ENCODE measurements around the gene PDE7B.
A peak's percentile ranks its signal among the peaks of the same experiment; 100 is the strongest.
"Not testable (repeated sequence)": the region's sequence is repeated elsewhere in the genome, so short reads cannot be mapped to it uniquely, and the experiment has no call there.

Gene PDE7B

GRCh38 chr6:136088693-136089092 is 237.2 kb downstream of the PDE7B start:
- peaks cover 2 to 3% of the 10 kb centered on the region in 2 donors for H3K36me3 Mint-ChIP-seq
- H3K27me3 Mint-ChIP-seq = no peaks in the 10 kb centered on the region
- no peak for ATAC-seq (replicated peaks)
- H3K4me1 Mint-ChIP-seq = no peaks in the 10 kb centered on the region
- H3K27ac Mint-ChIP-seq = no peak overlapping the region
- H3K4me3 Mint-ChIP-seq = no peak overlapping the region
- peaks cover 2 to 4% of the 10 kb centered on the region in 2 donors for H3K9me3 Mint-ChIP-seq
- no peak for DNase-seq

DNA sequence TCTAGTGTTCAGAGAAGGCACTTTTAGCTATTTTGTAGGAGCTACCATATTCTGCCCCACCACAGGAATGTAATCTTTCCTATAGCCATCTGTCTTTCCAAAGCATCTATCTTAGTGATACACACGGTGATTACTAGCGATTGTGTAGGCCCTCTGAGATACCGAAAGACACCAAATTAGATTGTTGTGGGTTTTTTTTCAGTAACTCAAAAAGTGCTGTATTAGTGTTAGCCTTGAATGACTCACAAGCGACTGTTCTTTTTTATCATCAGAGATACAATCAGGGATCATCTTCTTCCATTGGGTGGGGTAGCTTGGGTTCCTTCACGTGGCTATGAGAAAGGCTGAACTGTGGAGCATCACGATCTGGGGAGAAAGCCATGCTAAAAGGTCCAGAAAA is 238.4 kb downstream of the PDE7B start:
- Mint-ChIP-seq H3K9me3 (peaks cover 8 to 13% of the 10 kb centered on the region in 2 donors), H3K4me1 (no peaks in the 10 kb centered on the region), H3K4me3 (no peak overlapping the region), H3K36me3 (peaks cover 7 to 13% of the 10 kb centered on the region in 2 donors), H3K27me3 (no peaks in the 10 kb centered on the region), H3K27ac (no peak overlapping the region)
- ATAC-seq (replicated peaks) = no peak
- DNase-seq = no peak

- H3K36me3 Mint-ChIP-seq = peaks cover 7 to 13% of the 10 kb centered on the region in 2 donors
- no peaks in the 10 kb centered on the region for H3K4me1 Mint-ChIP-seq
- H3K9me3 Mint-ChIP-seq = peaks cover 8 to 13% of the 10 kb centered on the region in 2 donors
- no peak for DNase-seq
- no peak overlapping the region for H3K4me3 Mint-ChIP-seq
- H3K27ac Mint-ChIP-seq = no peak overlapping the region
- no peak for ATAC-seq (replicated peaks)
- H3K27me3 Mint-ChIP-seq = no peaks in the 10 kb centered on the region
Measured at GRCh38 chr6:136090929-136091328, 239.4 kb downstream of the PDE7B start.

DNA sequence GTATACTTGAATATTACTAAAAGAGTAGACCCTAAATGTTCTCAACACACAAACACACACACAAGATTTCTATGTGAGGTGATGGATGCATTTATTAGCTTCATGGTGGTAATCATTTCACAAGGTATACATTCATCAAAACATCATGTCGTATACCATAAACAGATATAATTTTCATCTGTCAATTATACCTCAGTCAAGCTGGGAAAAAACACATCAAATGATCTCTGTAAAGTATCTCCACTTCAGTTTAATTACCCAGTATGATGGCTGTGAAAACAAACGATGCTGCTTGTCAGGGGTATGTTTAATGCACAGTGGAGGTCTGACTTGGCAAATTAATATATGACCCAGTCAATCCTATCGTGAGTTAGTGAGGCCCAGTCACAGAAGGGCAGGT is 241.4 kb downstream of the PDE7B start:
- Mint-ChIP-seq H3K4me3 (no peak overlapping the region), H3K4me1 (no peaks in the 10 kb centered on the region), H3K27ac (no peak overlapping the region), H3K27me3 (no peaks in the 10 kb centered on the region), H3K36me3 (peaks cover 7 to 13% of the 10 kb centered on the region in 2 donors), H3K9me3 (peaks cover 8 to 13% of the 10 kb centered on the region in 2 donors)
- DNase-seq = no peak
- ATAC-seq (replicated peaks) = no peak

DNA sequence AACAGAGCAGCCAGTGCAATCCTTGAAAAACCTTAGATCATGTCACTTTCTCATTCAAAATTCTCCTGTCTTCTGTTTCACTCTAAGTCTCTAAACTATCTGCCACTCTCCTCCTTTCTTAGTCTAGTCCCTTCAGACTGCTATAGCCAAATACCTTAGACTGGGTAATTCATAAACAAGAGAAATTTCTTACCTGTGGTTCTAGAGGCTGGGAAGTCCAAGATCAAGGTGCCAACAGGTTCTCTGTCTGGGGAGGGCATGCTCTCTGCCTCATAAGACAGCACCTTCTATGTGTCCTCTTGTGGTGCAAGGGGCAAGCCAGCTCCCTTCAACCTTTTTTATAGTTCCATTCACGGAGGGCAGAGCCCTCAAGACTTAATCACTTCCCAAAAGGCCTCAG is 242.3 kb downstream of the PDE7B start:
- Mint-ChIP-seq H3K36me3 (peaks cover 7 to 13% of the 10 kb centered on the region in 2 donors), H3K9me3 (peaks cover 8 to 13% of the 10 kb centered on the region in 2 donors), H3K27ac (no peak overlapping the region), H3K4me3 (no peak overlapping the region), H3K27me3 (no peaks in the 10 kb centered on the region), H3K4me1 (no peaks in the 10 kb centered on the region)
- DNase-seq (no peak), ATAC-seq (replicated peaks) (no peak)

DNA sequence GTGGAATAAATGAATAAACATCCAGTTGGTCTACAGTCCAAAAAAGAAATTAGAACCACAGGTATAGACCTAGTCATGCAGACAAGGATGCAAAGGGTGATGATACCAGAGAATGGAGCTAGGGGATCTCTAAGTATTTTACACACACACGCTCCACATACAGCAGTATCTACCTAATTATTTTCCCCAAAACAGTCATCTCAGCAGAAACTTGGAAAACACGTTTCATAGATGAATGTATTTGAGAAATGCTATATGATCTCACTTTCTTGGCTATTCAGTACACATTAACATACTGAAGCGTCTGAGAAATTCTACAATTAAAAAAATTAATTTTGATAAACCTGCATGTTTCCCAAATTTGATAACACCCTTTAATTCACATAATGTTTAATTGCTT is 243.3 kb downstream of the PDE7B start:
- H3K4me3 Mint-ChIP-seq = no peak overlapping the region
- H3K9me3 Mint-ChIP-seq = peaks cover 8 to 13% of the 10 kb centered on the region in 2 donors
- DNase-seq (no peak), ATAC-seq (replicated peaks) (no peak)
- H3K4me1 Mint-ChIP-seq = no peaks in the 10 kb centered on the region
- H3K27ac Mint-ChIP-seq = no peak overlapping the region
- H3K36me3 Mint-ChIP-seq = peaks cover 7 to 13% of the 10 kb centered on the region in 2 donors
- no peaks in the 10 kb centered on the region for H3K27me3 Mint-ChIP-seq

DNA sequence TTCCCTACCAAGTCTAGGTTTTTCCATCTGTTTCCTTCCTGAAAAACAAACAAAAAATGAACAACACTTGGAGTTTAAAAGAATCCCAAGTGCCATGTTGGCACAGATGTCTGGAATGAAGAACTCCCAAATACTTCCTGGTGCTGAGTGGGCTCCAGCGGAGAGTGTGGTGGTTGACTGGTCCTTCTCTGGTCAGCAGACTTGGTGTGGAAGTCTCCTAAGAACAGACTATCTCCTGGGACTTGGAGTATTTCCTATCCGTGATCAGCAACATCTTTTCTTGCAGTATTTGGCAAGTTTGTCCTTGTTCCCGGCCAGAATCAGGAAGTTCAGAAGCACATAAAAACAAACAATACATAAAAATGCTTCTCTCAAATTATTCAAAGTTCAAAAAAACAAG is 244.5 kb downstream of the PDE7B start:
- DNase-seq (no peak), ATAC-seq (replicated peaks) (no peak)
- H3K27me3 Mint-ChIP-seq = no peaks in the 10 kb centered on the region
- no peak overlapping the region for H3K4me3 Mint-ChIP-seq
- H3K36me3 Mint-ChIP-seq = peaks cover 7 to 13% of the 10 kb centered on the region in 2 donors
- no peak overlapping the region for H3K27ac Mint-ChIP-seq
- H3K4me1 Mint-ChIP-seq = peaks cover 4 to 9% of the 10 kb centered on the region in 2 donors
- H3K9me3 Mint-ChIP-seq = peaks cover 8 to 13% of the 10 kb centered on the region in 2 donors

GRCh38 chr6:136102991-136103688 is 251.6 kb downstream of the PDE7B start:
- peaks cover 4 to 17% of the 10 kb centered on the region in 2 donors for H3K4me1 Mint-ChIP-seq
- H3K9me3 Mint-ChIP-seq = no peaks in the 10 kb centered on the region
- H3K27me3 Mint-ChIP-seq = no peaks in the 10 kb centered on the region
- DNase-seq = no peak
- H3K27ac Mint-ChIP-seq = no peak overlapping the region
- ATAC-seq (replicated peaks) = no peak
- peaks cover 8 to 12% of the 10 kb centered on the region in 2 donors for H3K36me3 Mint-ChIP-seq
- no peak overlapping the region for H3K4me3 Mint-ChIP-seq

DNA sequence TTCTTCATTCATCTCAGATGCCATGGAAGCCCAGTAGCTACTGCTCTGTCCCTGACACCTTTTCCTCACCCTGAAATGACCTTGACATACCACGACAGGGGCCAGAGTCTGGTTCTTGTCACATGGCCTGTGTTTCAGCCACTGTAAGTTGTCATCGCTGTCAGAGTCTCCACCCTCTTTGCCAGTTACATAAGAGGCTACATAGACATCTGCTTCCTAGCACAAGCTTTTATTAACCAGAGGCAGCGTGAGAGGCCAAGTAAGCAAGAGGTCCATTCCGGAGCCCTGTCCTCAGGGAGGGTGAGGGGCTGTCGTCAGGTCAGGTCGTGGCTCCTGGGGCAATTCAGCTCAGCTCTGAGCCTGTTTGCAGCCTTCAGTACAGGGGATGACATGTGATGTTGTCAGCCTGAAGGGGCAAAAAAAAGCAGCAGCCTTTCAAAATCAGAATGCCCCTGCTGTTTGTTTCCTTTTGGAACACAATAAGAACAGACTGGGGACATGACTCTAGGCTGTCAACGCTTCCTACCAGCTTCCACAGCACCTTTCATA is 252.3 kb downstream of the PDE7B start:
- no peak for DNase-seq

GRCh38 chr6:136104556-136104955 is 253.1 kb downstream of the PDE7B start:
- Mint-ChIP-seq H3K36me3 (peaks cover 11 to 18% of the 10 kb centered on the region in 2 donors), H3K27ac (no peak overlapping the region), H3K9me3 (no peaks in the 10 kb centered on the region), H3K27me3 (no peaks in the 10 kb centered on the region), H3K4me3 (no peak overlapping the region), H3K4me1 (peaks cover 4 to 17% of the 10 kb centered on the region in 2 donors)
- DNase-seq (no peak), ATAC-seq (replicated peaks) (no peak)

More for the DNA sequence above, 252.3 kb downstream of the PDE7B start:
- ATAC-seq (replicated peaks) = no peak
- Mint-ChIP-seq H3K36me3 (peaks cover 8 to 15% of the 10 kb centered on the region in 2 donors), H3K27ac (no peak overlapping the region), H3K27me3 (no peaks in the 10 kb centered on the region), H3K4me3 (no peak overlapping the region), H3K4me1 (peaks cover 4 to 17% of the 10 kb centered on the region in 2 donors), H3K9me3 (no peaks in the 10 kb centered on the region)

GRCh38 chr6:136105797-136106196 is 254.3 kb downstream of the PDE7B start:
- H3K4me1 Mint-ChIP-seq; H3K4me3 Mint-ChIP-seq; ATAC-seq (replicated peaks); DNase-seq; H3K27ac Mint-ChIP-seq; H3K9me3 Mint-ChIP-seq; H3K27me3 Mint-ChIP-seq: not testable (repeated sequence)
- H3K36me3 Mint-ChIP-seq = peaks cover 14 to 21% of the 10 kb centered on the region in 2 donors

DNA sequence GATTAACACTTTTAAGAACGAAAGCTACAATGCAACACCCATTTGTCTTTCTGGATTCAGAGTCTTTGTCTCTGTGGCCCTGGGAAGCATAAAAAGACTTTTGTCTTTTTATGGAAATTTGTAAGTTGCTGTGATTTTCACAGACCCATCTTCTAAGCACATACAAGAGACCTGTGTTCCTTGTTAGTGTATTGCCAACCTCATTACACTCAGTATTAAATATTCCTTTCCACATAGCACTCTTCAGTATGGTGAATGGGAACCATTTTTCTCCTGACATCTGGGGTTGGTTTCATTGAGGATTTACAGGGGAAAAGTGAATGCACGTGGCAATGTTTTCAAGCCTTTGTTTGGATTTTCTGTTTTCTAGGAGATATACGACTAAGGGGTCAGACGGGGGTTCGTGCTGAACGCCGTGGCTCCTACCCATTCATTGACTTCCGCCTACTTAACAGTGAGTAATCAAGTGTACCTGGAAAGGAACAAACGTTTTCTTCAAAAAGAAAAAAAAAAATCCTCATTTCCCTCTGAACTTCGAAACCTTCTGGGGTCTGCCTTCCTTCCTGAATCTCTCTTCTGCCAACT is 257.0 kb downstream of the PDE7B start:
- peaks cover 12 to 15% of the 10 kb centered on the region in 2 donors for H3K36me3 Mint-ChIP-seq
- ATAC-seq (replicated peaks) = no peak
- no peaks in the 10 kb centered on the region for H3K27me3 Mint-ChIP-seq
- no peak for DNase-seq
- H3K27ac Mint-ChIP-seq = no peak overlapping the region
- H3K9me3 Mint-ChIP-seq = no peaks in the 10 kb centered on the region
- H3K4me1 Mint-ChIP-seq = no peaks in the 10 kb centered on the region
- H3K4me3 Mint-ChIP-seq = no peak overlapping the region

GRCh38 chr6:136111831-136112230 is 260.3 kb downstream of the PDE7B start:
- no peaks in the 10 kb centered on the region for H3K27me3 Mint-ChIP-seq
- no peak overlapping the region for H3K4me3 Mint-ChIP-seq
- no peaks in the 10 kb centered on the region for H3K9me3 Mint-ChIP-seq
- H3K27ac Mint-ChIP-seq = no peak overlapping the region
- DNase-seq (no peak), ATAC-seq (replicated peaks) (no peak)
- H3K36me3 Mint-ChIP-seq = peaks cover 12 to 14% of the 10 kb centered on the region in 2 donors
- no peaks in the 10 kb centered on the region for H3K4me1 Mint-ChIP-seq

DNA sequence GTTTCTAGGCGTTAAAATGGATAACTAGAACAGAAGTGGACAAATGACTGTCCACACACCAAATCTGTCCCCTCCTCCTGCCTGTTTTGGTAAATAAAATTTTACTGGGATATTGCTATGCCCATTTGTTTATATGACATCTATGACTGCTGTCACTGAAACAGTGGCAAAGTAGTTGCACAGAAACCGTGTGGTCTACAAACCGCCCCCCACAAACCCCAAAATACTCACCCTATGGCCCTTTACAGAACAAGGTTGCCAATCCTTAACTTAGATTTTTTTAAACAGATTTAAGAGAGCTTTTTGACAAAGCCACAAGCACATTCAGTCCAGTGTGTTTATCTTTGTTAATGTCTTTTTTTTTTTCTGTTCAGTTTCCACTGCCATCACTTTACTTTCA is 260.8 kb downstream of the PDE7B start:
- no peaks in the 10 kb centered on the region for H3K4me1 Mint-ChIP-seq
- no peak overlapping the region for H3K27ac Mint-ChIP-seq
- H3K9me3 Mint-ChIP-seq = no peaks in the 10 kb centered on the region
- ATAC-seq (replicated peaks) = no peak
- peaks cover 12 to 14% of the 10 kb centered on the region in 2 donors for H3K36me3 Mint-ChIP-seq
- no peaks in the 10 kb centered on the region for H3K27me3 Mint-ChIP-seq
- no peak for DNase-seq
- no peak overlapping the region for H3K4me3 Mint-ChIP-seq

DNA sequence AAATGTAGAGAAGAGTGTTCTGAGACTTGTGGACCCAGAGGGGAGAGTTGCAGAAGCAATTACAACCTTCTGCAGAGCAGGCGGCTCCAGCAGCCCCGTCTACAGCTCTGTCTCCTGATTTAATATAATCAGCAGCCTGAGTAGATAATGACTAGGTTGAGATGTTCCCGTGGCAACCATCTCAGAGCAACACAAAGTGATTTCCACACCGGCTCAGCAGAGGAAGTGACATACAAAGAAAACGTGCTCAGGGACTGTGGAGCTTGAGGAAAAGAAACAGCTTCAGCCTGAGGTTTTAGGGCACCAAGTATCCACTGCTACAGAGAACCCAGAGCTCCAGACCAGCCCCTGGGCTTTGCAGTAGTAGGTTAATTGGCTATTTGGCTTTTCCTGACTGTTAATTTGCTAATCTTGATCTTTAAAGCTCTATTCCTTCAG is 262.3 kb downstream of the PDE7B start:
- ATAC-seq (replicated peaks) (peak in 1 of 2 donors; percentile 38), DNase-seq (no peak)
- H3K4me1 Mint-ChIP-seq = no peaks in the 10 kb centered on the region
- H3K27ac Mint-ChIP-seq = no peak overlapping the region
- no peaks in the 10 kb centered on the region for H3K9me3 Mint-ChIP-seq
- H3K27me3 Mint-ChIP-seq = no peaks in the 10 kb centered on the region
- no peak overlapping the region for H3K4me3 Mint-ChIP-seq
- H3K36me3 Mint-ChIP-seq = peaks cover 10 to 14% of the 10 kb centered on the region in 2 donors

All from stimulated activated naive B cell treated with anti-CD40 and anti-IgM and Interleukin-4, amounts not matched to agents 10 μg/mL and 1 μg/mL and 100 μg/mL, for 72 hours (primary cell).